Thyroid gland (tissue), 4 donors: ENCODE measurements around the gene ABAT. TPM values are rescaled to one million over a fixed set of nuclear protein-coding genes. Genes with fewer than 3 reads are reported as not detected.

Source experiments
- DNase-seq, 2 donors: peaks; one replicate each; pipeline ENCODE4 v3.0.0-alpha.2; 2019
- H3K27ac ChIP-seq, 3 donors: fragments of 200-600 bp; sonication (generic); 1 replicate in 2 of 3; 2 replicates in 1 of 3; pipeline ENCODE4 v1.5.1; 2016 to 2019; ENCODE audit warnings: mild to moderate bottlenecking in 1 of 3, moderate library complexity in 1 of 3
- H3K27me3 ChIP-seq: fragments of 200-600 bp; sonication (generic); one replicate; pipeline ENCODE4 v1.5.1; 2019
- H3K36me3 ChIP-seq, 2 donors: fragments of 200-600 bp; sonication (generic); one replicate each; pipeline ENCODE4 v1.5.1; 2016 to 2019
- H3K4me1 ChIP-seq, 2 donors: fragments of 200-600 bp; sonication (generic); one replicate each; pipeline ENCODE4 v1.5.1; 2017 to 2019
- H3K4me3 ChIP-seq, 3 donors: fragments of 200-600 bp; sonication (generic); replicated peaks in 1 of 3; 1 replicate in 2 of 3; 2 replicates in 1 of 3; pipeline ENCODE4 v1.5.1; 2016; ENCODE audit warnings: mild to moderate bottlenecking in 1 of 3
- H3K9me3 ChIP-seq: fragments of 200-600 bp; sonication (generic); one replicate; pipeline ENCODE4 v1.5.1; 2017
- CTCF ChIP-seq, 6 experiments: fragments of 200-600 bp in 3 of 6; fragments of 450-650 bp in 3 of 6; sonication (generic) in 3 of 6; IDR thresholded peaks; one replicate each; pipeline ENCODE4 v1.5.1; 2016 to 2019; ENCODE audit warnings: antibody characterized with exemption in 6 of 6, mild to moderate bottlenecking in 2 of 6, inconsistent platforms in 1 of 6, moderate library complexity in 1 of 6
- POLR2A ChIP-seq, 2 donors: fragments of 450-650 bp; IDR thresholded peaks; one replicate each; pipeline ENCODE4 v1.6.1; 2017; ENCODE audit warnings: antibody characterized with exemption in 2 of 2, mild to moderate bottlenecking in 2 of 2, moderate library complexity in 1 of 2
- WGBS, 2 donors: methylation state at CpG; one replicate each; pipeline ENCODE4 v1.1.5; 2017; 5-methylcytosine and 5-hydroxymethylcytosine counted together
- intact Hi-C: fragments of 100-400 bp; cut with DNase I; formaldehyde crosslinking; loops from one replicate; pipeline ENCODE4 v1.15.1; 2023
- total RNA-seq, 4 donors: library from RNA; depleted of rRNA; stranded (reverse); fragments of >200 nt; gene quantifications; one replicate each; pipeline ENCODE4 v1.2.3, GENCODE V29; 2016

Gene ABAT
- 10 to 100 TPM; 10.9 to 53.7 (median 35.9) TPM for total RNA-seq

GRCh38 chr16:8674413-8675022 lies at the start of gene ABAT:
Gene ABAT (plus strand): TSS chr16:8674617. CDS start chr16:8735740, 61,123 bp downstream.
- H3K9me3 ChIP-seq, result no peaks in the 10 kb centered on the region
- no peaks in the 10 kb centered on the region for H3K27me3 ChIP-seq
- DNase-seq, result peak; percentile 90 to 93
- TF ChIP-seq POLR2A (IDR thresholded peaks at IDR 0.05) (peak in 1 of 2 donors; percentile 79), CTCF (IDR thresholded peaks at IDR 0.05) (no peak)
- WGBS, 2 donors, result 15 to 21% methylated on average over 4 to 8 of the region's 49 CpGs
- peak within 1 kb of the TSS; percentile 45 to 71 (median 56) for H3K4me3 ChIP-seq
- H3K4me1 ChIP-seq, result peaks cover 27 to 30% of the 10 kb centered on the region in 2 donors
- no peak within 1 kb of the TSS for H3K27ac ChIP-seq
- no peaks in the 10 kb centered on the region for H3K36me3 ChIP-seq
- intact Hi-C loops, result no loop called here

- TF ChIP-seq POLR2A (IDR thresholded peaks at IDR 0.05) (no peak), CTCF (IDR thresholded peaks at IDR 0.05) (no peak)
- H3K36me3 ChIP-seq, result peaks cover 40 to 50% of the 10 kb centered on the region in 2 donors
- peaks cover 9 to 13% of the 10 kb centered on the region in 2 donors for H3K4me1 ChIP-seq
- no peaks in the 10 kb centered on the region for H3K9me3 ChIP-seq
- H3K27ac ChIP-seq, result no peak overlapping the region
- WGBS, 2 donors, result 96 to 98% methylated on average over 10 of the region's 10 CpGs
- no peaks in the 10 kb centered on the region for H3K27me3 ChIP-seq
- intact Hi-C loops, result no loop called here
- DNase-seq, result no peak
- H3K4me3 ChIP-seq, result no peak overlapping the region
Measured at GRCh38 chr16:8625491-8626087, 48.8 kb upstream of the ABAT start.

GRCh38 chr16:8626946-8627345 lies 47.5 kb upstream of the ABAT start:
- 95 to 98% methylated on average over 8 of the region's 8 CpGs for WGBS, 2 donors
- H3K27me3 ChIP-seq, result no peaks in the 10 kb centered on the region
- no peak overlapping the region for H3K27ac ChIP-seq
- H3K36me3 ChIP-seq, result peaks cover 40 to 64% of the 10 kb centered on the region in 2 donors
- peaks cover 9 to 11% of the 10 kb centered on the region in 2 donors for H3K4me1 ChIP-seq
- no peak overlapping the region for H3K4me3 ChIP-seq
- no peaks in the 10 kb centered on the region for H3K9me3 ChIP-seq
- TF ChIP-seq POLR2A (IDR thresholded peaks at IDR 0.05), result no peak
- no peak for TF ChIP-seq CTCF (IDR thresholded peaks at IDR 0.05)
- intact Hi-C loops, result no loop called here
- no peak for DNase-seq

GRCh38 chr16:8627456-8627855 lies 47.0 kb upstream of the ABAT start:
- TF ChIP-seq POLR2A (IDR thresholded peaks at IDR 0.05), result no peak
- TF ChIP-seq CTCF (IDR thresholded peaks at IDR 0.05), result no peak
- WGBS, 2 donors, result 91 to 92% methylated on average over 4 of the region's 4 CpGs
- no peak overlapping the region for H3K27ac ChIP-seq
- no peaks in the 10 kb centered on the region for H3K27me3 ChIP-seq
- H3K4me3 ChIP-seq, result no peak overlapping the region
- H3K4me1 ChIP-seq, result peaks cover 4 to 7% of the 10 kb centered on the region in 2 donors
- intact Hi-C loops, result no loop called here
- no peak for DNase-seq
- peaks cover 40 to 66% of the 10 kb centered on the region in 2 donors for H3K36me3 ChIP-seq
- H3K9me3 ChIP-seq, result no peaks in the 10 kb centered on the region
